Gastroesophageal sphincter (tissue), 4 donors: Measurements from ENCODE around the gene PRCP. TPM values are rescaled to one million over a fixed set of nuclear protein-coding genes. Genes with fewer than 3 reads are reported as not detected.
A peak's percentile ranks its signal among the peaks of the same experiment; 100 is the strongest.

Experiments
- ATAC-seq: fragments of 150-250 bp; one replicate; pipeline ENCODE4 v1.9.1; 2016; ENCODE audit warnings: mild to moderate bottlenecking, moderate library complexity
- H3K27ac ChIP-seq, 4 donors: fragments of 200-600 bp; sonication (generic) in 3 of 4; 1 replicate in 3 of 4; 2 replicates in 1 of 4; pipeline ENCODE4 v1.5.1; 2016 to 2019
- H3K27me3 ChIP-seq: fragments of 200-600 bp; sonication (generic); one replicate; pipeline ENCODE4 v1.5.1; 2019
- H3K36me3 ChIP-seq, 2 donors: fragments of 200-600 bp; sonication (generic); one replicate each; pipeline ENCODE4 v1.5.1; 2019; ENCODE audit warnings: control low read depth in 1 of 2
- H3K4me1 ChIP-seq, 3 donors: fragments of 200-600 bp; sonication (generic); 1 replicate in 2 of 3; 2 replicates in 1 of 3; pipeline ENCODE4 v1.5.1; 2016 to 2019; ENCODE audit warnings: control low read depth in 2 of 3
- H3K4me3 ChIP-seq, 2 donors: fragments of 200-600 bp; sonication (generic); one replicate each; pipeline ENCODE4 v1.5.1; 2019; ENCODE audit warnings: mild to moderate bottlenecking in 1 of 2, moderate library complexity in 1 of 2
- H3K9me3 ChIP-seq, 3 donors: fragments of 200-600 bp; sonication (generic); one replicate each; pipeline ENCODE4 v1.5.1; 2017 to 2019; ENCODE audit warnings: control low read depth in 2 of 3
- EP300 ChIP-seq: sonication (generic); formaldehyde crosslinking; IDR thresholded peaks from one replicate; pipeline ENCODE4 v1.6.1; 2017; ENCODE audit warnings: antibody characterized with exemption, mild to moderate bottlenecking
- POLR2A ChIP-seq, 2 donors: fragments of 450-650 bp; IDR thresholded peaks; one replicate each; pipeline ENCODE4 v1.6.1; 2017; ENCODE audit warnings: antibody characterized with exemption in 2 of 2, mild to moderate bottlenecking in 2 of 2, moderate library complexity in 1 of 2
- POLR2AphosphoS5 ChIP-seq: sonication (generic); formaldehyde crosslinking; IDR thresholded peaks from one replicate; pipeline ENCODE4 v1.6.1; 2017; ENCODE audit warnings: antibody characterized with exemption
- WGBS, 2 donors: methylation state at CpG; one replicate each; pipeline ENCODE4 v1.1.5; 2018; ENCODE audit warnings: low coverage in 1 of 2; 5-methylcytosine and 5-hydroxymethylcytosine counted together
- total RNA-seq, 4 donors: library from RNA; depleted of rRNA; stranded (reverse); fragments of >200 nt; gene quantifications; one replicate each; pipeline ENCODE4 v1.1.0, GENCODE V29; 2016
- TF ChIP-seq, protein P1 (sequence below), 4 experiments: fragments of 200-600 bp in 2 of 4; fragments of 450-650 bp in 2 of 4; sonication (generic) in 1 of 4; IDR thresholded peaks; one replicate each; pipeline ENCODE4 v1.5.1; 2017 to 2019; ENCODE audit warnings: antibody characterized with exemption in 4 of 4, mild to moderate bottlenecking in 2 of 4, moderate library complexity in 2 of 4

The PRCP gene
- total RNA-seq, 4 donors from 2014 or later = 22.8 to 62.2 (median 42.4) TPM

DNA sequence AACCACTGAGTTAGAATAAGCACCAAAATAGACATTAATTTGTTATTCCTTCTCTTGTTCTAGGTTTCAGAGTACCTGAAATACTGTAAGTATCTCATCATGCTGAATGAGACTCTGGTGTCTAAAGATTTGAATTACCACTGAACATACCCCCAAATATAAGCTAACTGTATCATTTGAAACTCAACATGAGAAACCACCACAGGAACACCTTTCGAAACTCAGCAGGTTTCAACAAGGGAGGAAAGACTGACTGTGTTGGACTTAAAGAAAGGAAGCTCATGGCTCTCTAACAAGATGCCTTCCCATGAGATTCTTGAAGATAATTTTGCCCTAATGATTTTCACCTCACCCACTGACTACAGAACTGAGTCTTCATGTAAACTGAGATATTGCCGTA, 37.0 kb downstream of the PRCP start:
- no peak overlapping the region for H3K4me3 ChIP-seq
- ATAC-seq = no peak
- TF ChIP-seq POLR2AphosphoS5 (no peak), EP300 (no peak), POLR2A (IDR thresholded peaks at IDR 0.05) (no peak)
- TF ChIP-seq, protein P1, sequence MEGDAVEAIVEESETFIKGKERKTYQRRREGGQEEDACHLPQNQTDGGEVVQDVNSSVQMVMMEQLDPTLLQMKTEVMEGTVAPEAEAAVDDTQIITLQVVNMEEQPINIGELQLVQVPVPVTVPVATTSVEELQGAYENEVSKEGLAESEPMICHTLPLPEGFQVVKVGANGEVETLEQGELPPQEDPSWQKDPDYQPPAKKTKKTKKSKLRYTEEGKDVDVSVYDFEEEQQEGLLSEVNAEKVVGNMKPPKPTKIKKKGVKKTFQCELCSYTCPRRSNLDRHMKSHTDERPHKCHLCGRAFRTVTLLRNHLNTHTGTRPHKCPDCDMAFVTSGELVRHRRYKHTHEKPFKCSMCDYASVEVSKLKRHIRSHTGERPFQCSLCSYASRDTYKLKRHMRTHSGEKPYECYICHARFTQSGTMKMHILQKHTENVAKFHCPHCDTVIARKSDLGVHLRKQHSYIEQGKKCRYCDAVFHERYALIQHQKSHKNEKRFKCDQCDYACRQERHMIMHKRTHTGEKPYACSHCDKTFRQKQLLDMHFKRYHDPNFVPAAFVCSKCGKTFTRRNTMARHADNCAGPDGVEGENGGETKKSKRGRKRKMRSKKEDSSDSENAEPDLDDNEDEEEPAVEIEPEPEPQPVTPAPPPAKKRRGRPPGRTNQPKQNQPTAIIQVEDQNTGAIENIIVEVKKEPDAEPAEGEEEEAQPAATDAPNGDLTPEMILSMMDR (IDR thresholded peaks at IDR 0.05) = no peak
- H3K9me3 ChIP-seq = no peaks in the 10 kb centered on the region
- 91% methylated on average over 2 of the region's 2 CpGs; no CpG with 5 or more reads in 1 of the 2 donors for WGBS, 2 donors
- H3K4me1 ChIP-seq = peaks cover 0 to 33% (median 8%) of the 10 kb centered on the region in 3 donors
- H3K27me3 ChIP-seq = no peaks in the 10 kb centered on the region
- no peak overlapping the region for H3K27ac ChIP-seq
- no peaks in the 10 kb centered on the region for H3K36me3 ChIP-seq

DNA sequence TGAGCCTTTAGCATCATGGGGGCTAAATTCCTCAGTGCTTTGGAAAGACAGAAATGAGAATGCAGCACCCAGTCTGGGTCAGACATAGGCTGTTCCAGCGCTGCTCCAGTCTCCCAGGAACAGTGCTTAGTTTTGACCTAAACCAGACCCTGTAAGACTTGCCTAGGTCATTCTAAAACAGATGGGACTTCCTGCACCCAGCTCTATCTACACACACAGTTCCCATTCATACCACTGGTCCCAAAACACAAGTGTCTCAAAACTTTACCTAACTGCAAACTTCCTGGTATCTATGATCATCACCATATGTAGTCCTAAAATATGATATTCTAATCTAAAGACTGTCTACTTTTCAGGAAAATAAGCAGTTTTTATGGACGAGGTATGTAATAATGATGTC, 37.9 kb downstream of the PRCP start:
- no peak for TF ChIP-seq EP300
- TF ChIP-seq, protein P1 (IDR thresholded peaks at IDR 0.05) = no peak
- TF ChIP-seq POLR2A (IDR thresholded peaks at IDR 0.05) = no peak
- TF ChIP-seq POLR2AphosphoS5 = no peak
- WGBS, 2 donors = 76 to 88% methylated on average over 2 of the region's 2 CpGs
- H3K36me3 ChIP-seq = no peaks in the 10 kb centered on the region
- no peak overlapping the region for H3K27ac ChIP-seq
- H3K4me3 ChIP-seq = no peak overlapping the region
- no peaks in the 10 kb centered on the region for H3K27me3 ChIP-seq
- H3K4me1 ChIP-seq = peaks cover 0 to 27% (median 8%) of the 10 kb centered on the region in 3 donors
- no peaks in the 10 kb centered on the region for H3K9me3 ChIP-seq
- no peak for ATAC-seq

DNA sequence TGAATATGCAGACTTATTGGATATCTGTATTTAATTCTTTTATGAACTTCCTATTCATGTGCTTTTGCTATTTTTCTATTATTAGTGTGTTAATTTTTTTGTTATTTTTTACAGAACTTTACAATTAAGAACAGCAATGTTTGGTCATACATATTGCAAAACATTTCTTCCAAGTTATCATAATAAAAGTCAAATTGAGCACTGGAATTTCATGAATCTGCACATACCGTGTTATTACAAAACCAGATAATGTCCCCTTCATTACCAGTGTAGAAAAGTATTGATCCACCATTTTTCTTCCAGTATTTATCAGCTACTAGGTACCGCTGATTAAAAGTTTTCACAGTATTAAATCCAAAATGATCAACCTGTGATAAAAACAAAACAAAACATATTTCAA, 40.5 kb downstream of the PRCP start:
- H3K36me3 ChIP-seq = no peaks in the 10 kb centered on the region
- H3K4me1 ChIP-seq = peaks cover 0 to 22% (median 8%) of the 10 kb centered on the region in 3 donors
- no peak overlapping the region for H3K27ac ChIP-seq
- no peak overlapping the region for H3K4me3 ChIP-seq
- 86 to 90% methylated on average over 2 of the region's 2 CpGs for WGBS, 2 donors
- H3K27me3 ChIP-seq = no peaks in the 10 kb centered on the region
- no peaks in the 10 kb centered on the region for H3K9me3 ChIP-seq
- TF ChIP-seq POLR2A (IDR thresholded peaks at IDR 0.05) (no peak), EP300 (no peak), POLR2AphosphoS5 (no peak)
- TF ChIP-seq, protein P1 (IDR thresholded peaks at IDR 0.05) = no peak
- ATAC-seq = no peak

DNA sequence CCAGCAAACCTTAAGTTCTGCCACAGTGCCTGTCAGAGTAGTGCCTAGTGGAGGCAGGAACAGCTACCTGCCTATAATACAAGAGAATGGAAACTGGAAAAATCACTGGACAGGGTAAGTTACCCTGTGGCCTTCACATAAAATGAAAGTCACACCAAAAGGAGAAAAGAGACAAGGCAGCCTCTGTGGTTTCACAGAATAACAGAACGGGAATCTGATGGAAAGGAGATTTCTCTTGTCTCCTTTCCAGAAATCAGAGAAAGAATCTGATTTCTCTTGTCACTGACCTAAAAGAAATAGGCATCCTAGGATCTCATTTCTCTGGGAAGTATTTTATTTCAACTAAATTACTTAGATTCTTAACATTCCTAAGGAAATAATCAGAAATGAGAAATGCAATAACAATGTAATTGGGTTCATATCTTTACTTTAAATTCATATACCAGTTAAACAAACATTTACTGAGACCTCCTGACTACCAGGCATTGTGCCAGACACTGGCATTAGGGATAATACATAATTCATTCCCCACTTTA, 41.6 kb downstream of the PRCP start:
- no peaks in the 10 kb centered on the region for H3K36me3 ChIP-seq
- H3K27me3 ChIP-seq = no peaks in the 10 kb centered on the region
- no peaks in the 10 kb centered on the region for H3K9me3 ChIP-seq
- peak overlapping the region in 3 of 4 donors; percentile 3 to 40 (median 17) for H3K27ac ChIP-seq
- H3K4me1 ChIP-seq = peaks cover 0 to 14% (median 8%) of the 10 kb centered on the region in 3 donors
- TF ChIP-seq EP300 (no peak), POLR2A (IDR thresholded peaks at IDR 0.05) (no peak), POLR2AphosphoS5 (no peak)
- TF ChIP-seq, protein P1 (IDR thresholded peaks at IDR 0.05) = no peak
- no peak for ATAC-seq
- WGBS, 2 donors = 0 to 40% methylated on average over 1 of the region's 1 CpG
- H3K4me3 ChIP-seq = no peak overlapping the region

DNA sequence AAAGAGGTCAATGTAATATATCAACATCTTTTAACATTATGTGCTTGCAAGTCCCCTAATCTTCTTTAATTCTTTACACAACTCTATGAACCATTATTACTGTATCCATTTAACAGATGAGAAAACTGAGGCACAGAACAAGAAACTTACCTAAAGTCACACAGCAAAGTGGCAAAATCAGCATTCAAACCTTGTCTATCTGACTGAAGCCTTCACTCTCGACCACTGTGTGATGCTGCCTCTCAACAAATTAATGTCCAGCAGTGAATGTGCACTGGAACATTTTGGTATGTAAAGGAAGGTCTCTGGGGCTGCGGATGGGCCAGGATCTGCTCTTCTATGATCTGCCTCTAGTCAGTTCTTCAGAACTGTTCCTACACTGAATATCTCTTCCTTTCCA, 42.1 kb downstream of the PRCP start:
- Histone ChIP-seq H3K4me3 (no peak overlapping the region), H3K4me1 (peaks cover 0 to 11% (median 8%) of the 10 kb centered on the region in 3 donors), H3K27ac (peak overlapping the region in 3 of 4 donors; percentile 3 to 40 (median 17)), H3K36me3 (no peaks in the 10 kb centered on the region), H3K9me3 (no peaks in the 10 kb centered on the region), H3K27me3 (no peaks in the 10 kb centered on the region)
- TF ChIP-seq POLR2AphosphoS5 (no peak), POLR2A (IDR thresholded peaks at IDR 0.05) (no peak), EP300 (no peak)
- TF ChIP-seq, protein P1 (IDR thresholded peaks at IDR 0.05) = no peak
- 75 to 80% methylated on average over 2 of the region's 2 CpGs for WGBS, 2 donors
- ATAC-seq = no peak
